Measurements from ENCODE around the gene FAM229A. TPM values are rescaled to one million over a fixed set of nuclear protein-coding genes. Genes with fewer than 3 reads are reported as not detected.

The FAM229A gene
- total and polyA plus RNA-seq, 8 donors: 1.9 to 21.8 (median 5.0) TPM

DNA sequence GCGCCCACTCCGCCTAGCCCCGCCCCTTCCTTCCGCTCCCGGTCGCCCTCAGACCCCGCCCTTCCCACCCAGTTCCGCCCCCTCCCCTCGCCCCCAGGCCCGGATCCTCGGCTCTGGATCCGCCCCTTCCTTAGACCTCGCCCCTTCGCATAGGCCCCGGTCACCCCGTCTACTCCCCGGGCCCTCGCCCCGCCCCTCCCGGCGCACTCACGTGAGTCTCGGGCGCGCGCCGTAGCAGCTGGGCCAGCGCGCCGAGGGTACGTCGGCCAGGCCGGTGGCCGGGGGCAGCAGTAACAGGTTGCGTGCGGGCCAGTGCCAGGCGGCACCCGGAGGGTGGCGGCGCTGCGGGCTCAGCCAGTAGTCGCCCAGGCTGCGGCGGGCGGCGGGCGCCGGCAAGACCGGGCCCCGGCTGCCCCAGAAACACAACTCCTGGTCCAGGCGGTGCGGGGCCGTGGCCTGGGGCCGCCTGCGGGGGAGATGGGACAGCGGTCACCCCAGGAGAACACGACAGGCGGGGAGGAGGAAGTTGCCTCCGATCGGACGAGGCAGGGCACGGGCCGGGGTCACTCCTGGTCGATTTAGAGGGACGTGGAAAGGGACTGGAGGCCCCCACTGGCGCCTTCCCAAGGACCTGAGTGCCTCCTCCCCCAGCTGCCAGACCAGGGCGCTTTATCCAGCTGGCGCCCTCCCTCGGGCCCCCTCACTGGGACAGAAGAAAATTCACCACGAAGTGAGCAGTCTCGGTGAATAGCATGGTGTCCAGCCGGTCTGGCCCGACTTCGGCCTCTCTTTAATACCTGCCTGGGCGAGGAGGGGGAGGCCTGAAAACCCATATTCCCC is 10.7 kb downstream of the FAM229A start:
- H3K27ac ChIP-seq: peak overlapping the region; percentile 88 to 95 (median 94)
- DNase-seq (peak; percentile 95 to 99 (median 96)), FAIRE-seq (no peak), ATAC-seq (peak; percentile 93 to 94 (median 94))
- H3K27me3 ChIP-seq: no peaks in the 10 kb centered on the region
- peak overlapping the region; percentile 63 to 79 (median 74) for H3K4me3 ChIP-seq
- no peaks in the 10 kb centered on the region for H3K36me3 ChIP-seq
- peaks cover 0 to 17% (median 14%) of the 10 kb centered on the region in 3 donors for H3K4me1 ChIP-seq
- 0 to 1% methylated on average over 65 to 75 of the region's 75 CpGs for WGBS, 2 donors
- intact Hi-C loops (cut with DNase I): no loop called here
- H3K9me3 ChIP-seq: no peaks in the 10 kb centered on the region
- TF ChIP-seq CTCF (IDR thresholded peaks at IDR 0.05): no peak

DNA sequence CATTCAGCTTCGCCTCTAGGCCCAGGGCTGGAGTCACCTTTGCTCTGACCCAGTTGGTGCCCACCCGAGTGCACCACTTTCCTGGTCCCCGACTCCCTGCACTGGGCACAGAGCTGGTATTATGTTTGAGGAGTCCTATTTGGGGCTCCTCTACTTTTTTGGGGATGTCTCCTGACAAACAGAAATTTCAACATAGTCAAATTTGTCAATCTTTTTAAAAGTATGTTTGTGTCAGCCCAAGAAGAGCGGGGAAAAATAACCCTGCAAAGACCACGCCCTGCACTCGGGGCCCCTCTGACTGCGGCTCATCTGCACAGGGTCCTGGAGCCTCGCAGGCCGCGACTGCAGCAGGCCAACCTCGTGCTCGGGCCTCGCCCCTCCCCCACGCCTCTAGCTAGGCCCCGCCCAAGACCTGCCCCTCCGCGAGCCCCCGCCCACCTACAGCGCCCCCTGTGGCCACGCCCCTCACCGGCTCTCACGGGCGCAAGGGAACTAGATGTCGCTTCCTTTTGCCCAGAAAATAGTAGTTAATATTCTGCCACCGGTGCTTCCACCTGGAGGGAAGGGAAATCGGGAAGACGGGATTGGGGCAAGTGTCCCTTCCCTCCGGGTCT is 11.4 kb downstream of the FAM229A start:
- FAIRE-seq: no peak
- Histone ChIP-seq H3K27me3 (no peaks in the 10 kb centered on the region), H3K27ac (peak overlapping the region; percentile 88 to 95 (median 94)), H3K9me3 (no peaks in the 10 kb centered on the region), H3K36me3 (no peaks in the 10 kb centered on the region), H3K4me3 (peak overlapping the region; percentile 63 to 79 (median 74)), H3K4me1 (peaks cover 0 to 17% (median 14%) of the 10 kb centered on the region in 3 donors)
- intact Hi-C loops (cut with DNase I): no loop called here
- TF ChIP-seq CTCF (IDR thresholded peaks at IDR 0.05): peak; percentile 20 to 44 (median 38)
- 22 to 23% methylated on average over 27 to 28 of the region's 28 CpGs for WGBS, 2 donors
- peak in 4 of 6 donors; percentile 37 to 92 (median 90) for DNase-seq
- ATAC-seq: peak; percentile 68 to 78 (median 74)

DNA sequence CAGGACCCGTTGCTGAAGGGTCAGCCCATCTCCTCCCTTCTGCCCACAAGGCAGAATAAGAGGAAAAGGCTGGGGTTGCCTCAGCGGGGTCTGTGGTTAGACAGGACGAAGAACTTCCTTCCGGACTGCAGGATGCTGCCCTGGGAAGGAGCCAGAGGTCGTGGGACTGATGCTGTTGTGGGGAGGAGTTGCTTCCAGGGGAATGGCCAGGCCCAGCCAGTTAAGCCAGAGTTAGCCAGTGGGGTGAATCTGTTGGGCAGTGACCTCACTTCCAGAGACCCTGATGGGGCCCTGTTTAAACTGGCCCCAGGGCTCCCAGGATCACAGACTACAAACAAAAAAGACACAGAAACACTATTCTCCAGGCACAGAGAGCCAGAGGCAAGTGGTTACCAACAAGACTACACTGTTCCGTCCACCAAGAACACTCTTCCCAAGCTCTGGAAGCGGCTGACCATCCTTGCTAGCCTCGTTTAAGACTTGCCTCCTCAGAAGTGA is 13.0 kb downstream of the FAM229A start:
- TF ChIP-seq CTCF (IDR thresholded peaks at IDR 0.05): no peak
- FAIRE-seq: no peak
- no peak for ATAC-seq
- Histone ChIP-seq H3K9me3 (no peaks in the 10 kb centered on the region), H3K4me1 (peaks cover 0 to 20% (median 14%) of the 10 kb centered on the region in 3 donors), H3K27me3 (no peaks in the 10 kb centered on the region), H3K4me3 (no peak overlapping the region), H3K27ac (no peak overlapping the region), H3K36me3 (no peaks in the 10 kb centered on the region)
- intact Hi-C loops (cut with DNase I): no loop called here
- 76% methylated on average over 8 of the region's 8 CpGs for WGBS, 2 donors
- peak in 2 of 6 donors; percentile 46 to 51 for DNase-seq

DNA sequence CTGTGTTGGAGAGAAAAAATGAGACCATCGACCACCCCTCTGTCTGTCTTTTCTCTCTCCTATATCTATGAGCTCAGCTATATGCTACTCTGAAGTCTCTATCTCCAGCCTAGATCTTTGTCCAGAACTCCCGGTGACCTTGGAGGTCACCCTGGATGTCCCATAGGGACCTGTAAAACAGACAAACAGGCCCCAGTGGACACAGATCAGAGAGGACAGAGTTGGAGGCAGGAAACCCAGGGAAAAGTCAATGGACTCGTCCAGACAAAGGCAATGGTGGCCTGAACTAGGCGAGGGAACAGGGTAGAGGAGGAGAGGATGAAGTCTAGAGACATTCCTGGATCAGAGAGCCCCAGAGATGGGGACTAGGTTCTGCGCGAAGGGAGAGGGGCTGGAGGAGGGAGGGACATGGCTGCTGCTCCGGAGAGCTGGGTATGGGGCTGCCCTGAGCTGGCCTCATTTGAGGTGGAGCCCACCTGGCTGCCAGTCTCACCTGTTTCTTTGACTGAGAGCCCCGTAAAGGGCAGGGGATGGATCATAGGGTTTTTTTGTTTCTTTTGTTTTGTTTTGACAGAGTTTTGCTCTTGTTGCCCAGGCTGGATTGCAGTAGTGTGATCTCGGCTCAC is 15.6 kb downstream of the FAM229A start:
- Histone ChIP-seq H3K9me3 (no peaks in the 10 kb centered on the region), H3K27ac (no peak overlapping the region), H3K4me1 (peaks cover 0 to 3% (median 0%) of the 10 kb centered on the region in 3 donors), H3K36me3 (no peaks in the 10 kb centered on the region), H3K27me3 (no peaks in the 10 kb centered on the region), H3K4me3 (no peak overlapping the region)
- no peak for TF ChIP-seq CTCF (IDR thresholded peaks at IDR 0.05)
- WGBS, 2 donors: 92 to 93% methylated on average over 9 of the region's 9 CpGs
- ATAC-seq (no peak), FAIRE-seq (no peak), DNase-seq (peak in 1 of 6 donors; percentile 39)
- intact Hi-C loops (cut with DNase I): no loop called here

All from pancreas (tissue), 10 donors.